GM10266 (cell line): ENCODE data around the gene WDFY4.
A peak's percentile ranks its signal among the peaks of the same experiment; 100 is the strongest.

Experiments used
- DNase-seq: peaks from one replicate; pipeline ENCODE4 v3.0.0; 2012; ENCODE audit errors: extremely low spot score
- TF ChIP-seq, protein P1 (sequence below): IDR thresholded peaks from 2 replicates; pipeline ENCODE4 v1.5.1; 2012; ENCODE audit warnings: mild to moderate bottlenecking, low read depth; ENCODE audit not compliant: control insufficient read depth, insufficient read depth; ENCODE audit errors: missing control alignments

WDFY4 gene

DNA sequence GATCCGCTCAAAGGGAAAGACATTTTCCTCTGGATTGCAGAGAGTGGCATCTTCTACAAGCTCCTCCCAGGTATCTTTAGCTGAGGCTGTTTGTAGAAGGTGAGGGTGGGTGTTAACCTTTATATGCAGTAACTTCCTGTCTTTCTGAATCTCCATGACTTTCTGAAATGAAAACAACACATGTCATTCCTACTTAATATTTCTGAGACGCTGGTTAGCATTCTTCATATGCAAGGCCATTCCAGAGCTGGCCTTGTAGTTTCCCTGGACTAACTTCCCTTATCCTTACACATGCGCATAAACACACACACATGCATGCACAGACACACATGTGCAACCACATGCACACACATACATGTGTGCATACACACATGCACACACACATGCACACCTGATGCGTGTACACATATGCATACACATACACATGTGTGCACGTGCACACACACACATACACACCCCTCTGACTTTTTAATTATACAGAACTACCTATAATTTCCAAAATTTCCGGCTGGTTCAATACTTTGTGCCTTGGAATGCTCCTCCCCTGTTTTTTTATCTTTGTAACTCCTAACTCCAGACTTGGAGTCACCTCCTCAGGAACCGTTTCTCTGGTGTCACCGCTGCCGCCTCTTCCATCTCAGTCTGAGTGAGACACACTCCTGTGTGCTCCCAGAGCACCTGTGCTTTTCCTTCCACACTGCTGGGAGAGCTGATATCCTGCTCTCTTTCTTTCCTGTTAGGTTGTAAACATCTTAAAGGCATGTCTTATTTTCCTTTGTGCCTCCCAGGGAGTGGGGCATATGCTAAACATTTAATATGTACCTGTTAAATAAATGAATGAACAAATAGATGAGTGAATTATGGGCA, 199.7 kb downstream of the WDFY4 start:
- DNase-seq = no peak
- TF ChIP-seq, protein P1, sequence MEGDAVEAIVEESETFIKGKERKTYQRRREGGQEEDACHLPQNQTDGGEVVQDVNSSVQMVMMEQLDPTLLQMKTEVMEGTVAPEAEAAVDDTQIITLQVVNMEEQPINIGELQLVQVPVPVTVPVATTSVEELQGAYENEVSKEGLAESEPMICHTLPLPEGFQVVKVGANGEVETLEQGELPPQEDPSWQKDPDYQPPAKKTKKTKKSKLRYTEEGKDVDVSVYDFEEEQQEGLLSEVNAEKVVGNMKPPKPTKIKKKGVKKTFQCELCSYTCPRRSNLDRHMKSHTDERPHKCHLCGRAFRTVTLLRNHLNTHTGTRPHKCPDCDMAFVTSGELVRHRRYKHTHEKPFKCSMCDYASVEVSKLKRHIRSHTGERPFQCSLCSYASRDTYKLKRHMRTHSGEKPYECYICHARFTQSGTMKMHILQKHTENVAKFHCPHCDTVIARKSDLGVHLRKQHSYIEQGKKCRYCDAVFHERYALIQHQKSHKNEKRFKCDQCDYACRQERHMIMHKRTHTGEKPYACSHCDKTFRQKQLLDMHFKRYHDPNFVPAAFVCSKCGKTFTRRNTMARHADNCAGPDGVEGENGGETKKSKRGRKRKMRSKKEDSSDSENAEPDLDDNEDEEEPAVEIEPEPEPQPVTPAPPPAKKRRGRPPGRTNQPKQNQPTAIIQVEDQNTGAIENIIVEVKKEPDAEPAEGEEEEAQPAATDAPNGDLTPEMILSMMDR = no peak

DNA sequence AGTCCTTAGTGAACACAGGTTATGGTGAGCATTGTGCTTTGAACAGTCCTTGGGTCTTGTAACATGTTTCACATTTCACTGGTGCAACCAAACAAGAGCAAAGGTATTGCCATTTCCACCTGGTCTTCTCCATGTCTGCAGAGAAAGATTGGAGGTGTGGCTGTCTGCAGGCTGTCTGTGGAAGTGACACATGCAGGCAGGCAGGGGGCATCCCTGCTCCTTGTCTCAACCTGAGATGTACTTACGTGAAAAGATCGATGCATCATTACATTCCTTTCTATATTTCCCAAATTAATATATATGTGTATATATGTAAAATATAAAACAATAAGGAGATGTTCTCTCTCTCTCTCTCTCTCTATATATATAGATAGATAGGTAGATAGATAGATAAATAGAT, 200.7 kb downstream of the WDFY4 start:
- no peak for DNase-seq
- TF ChIP-seq, protein P1 = peak; percentile 3

DNA sequence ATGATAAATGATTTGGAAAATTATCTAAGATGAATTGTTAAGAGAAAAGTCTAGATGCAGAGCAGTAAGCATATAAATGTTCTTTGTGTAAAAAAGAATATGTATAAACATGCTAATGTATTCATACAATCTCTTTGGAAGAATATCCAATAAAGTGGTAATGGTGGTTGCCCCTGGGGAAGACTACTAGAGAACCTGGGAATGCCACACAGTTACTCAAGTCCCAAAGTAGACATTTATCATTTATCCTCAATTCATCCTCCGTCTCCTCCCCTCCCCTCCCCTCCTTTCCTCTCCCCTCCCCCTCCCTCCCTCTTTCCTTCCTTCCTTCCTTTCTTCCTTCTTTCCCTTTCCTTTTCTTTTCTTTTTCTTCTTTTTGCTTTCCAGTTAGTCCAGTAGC, 203.3 kb downstream of the WDFY4 start:
- DNase-seq = no peak
- TF ChIP-seq, protein P1 = no peak

DNA sequence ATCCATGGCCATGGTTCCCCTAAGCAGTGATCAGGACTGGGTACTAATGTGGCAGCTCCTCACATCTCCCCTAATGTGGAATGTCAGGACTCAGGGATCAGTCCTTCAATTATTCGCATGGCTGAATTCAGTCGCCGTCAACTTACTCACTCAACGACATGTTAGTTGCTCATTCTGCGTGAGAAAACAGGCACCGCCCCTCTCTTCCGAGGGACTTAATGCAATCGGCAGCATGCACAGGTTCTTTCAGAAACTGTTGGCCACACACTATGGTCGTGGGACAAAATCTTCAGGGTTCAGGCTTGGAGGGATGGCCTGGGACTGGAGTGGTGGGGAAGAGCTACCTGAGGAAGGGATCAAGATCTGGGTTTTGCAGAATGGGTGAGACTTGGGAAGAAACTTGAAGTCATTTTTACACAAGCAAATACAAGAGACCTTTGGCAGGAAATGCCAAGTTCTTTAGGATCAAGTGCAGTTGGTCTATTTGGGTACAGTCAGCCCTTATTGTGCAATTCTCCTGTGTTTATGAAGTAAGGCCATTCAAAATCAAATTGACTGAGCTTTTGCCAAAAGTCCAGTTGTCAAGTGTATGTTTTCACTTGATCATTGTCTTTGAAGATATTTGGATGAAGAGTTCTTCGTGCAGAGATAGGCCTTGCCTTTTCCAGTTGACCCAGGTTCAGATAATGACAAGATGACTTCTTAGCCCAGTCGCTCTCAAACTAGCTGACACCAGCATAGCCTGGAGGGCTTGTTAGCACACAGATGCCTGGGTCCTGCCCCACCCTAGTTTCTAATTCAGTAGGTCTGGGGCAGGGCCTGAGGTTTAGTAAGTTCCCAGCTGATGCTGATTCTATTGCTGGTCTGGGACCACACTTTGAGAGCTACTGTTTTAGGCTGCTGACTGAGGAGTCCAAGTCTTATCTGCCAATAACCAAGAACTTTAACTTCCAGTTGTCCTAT, 206.5 kb downstream of the WDFY4 start:
- TF ChIP-seq, protein P1 = no peak
- no peak for DNase-seq

DNA sequence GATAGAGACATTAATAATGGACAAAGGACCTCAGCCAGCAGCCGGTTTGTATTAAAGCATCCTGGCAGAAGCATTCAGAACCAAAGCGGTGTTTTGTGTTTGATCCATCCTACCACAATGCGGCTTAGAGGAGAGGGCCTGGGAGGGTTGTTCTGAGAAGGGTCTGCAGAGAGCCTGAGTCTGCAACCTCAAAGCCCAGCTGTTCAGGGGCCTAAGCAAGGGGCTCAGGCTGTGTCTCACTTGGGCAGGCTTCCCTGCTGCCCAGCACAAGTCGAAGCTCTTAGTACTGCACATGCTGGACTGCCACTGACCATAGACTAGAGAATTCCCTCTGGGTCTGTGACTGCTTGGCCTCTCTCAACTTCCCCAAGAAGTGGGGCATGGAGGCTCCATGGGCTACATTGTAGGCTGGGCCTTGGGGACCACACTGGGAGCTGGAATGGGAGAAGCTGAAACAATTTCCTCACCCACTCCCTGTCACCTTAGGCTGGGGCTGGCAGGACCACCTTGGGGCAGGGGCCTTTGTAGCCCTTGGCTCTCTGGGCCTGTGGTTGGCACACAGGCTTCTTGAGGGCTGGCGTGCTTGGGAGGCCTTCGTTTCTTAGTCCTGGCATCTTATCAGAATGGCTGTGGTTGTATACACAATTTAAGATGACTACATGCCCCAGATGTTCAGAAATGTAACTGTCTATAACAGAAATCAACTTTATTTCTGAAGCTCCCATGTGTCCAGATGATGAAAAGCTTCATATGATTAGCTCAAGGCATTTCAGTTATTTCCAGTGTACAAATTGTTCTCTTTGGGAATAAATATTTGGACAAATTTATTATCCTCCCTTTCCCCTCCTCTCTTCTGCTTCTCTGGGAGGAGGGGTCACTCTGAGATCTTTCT, 210.5 kb downstream of the WDFY4 start:
- no peak for DNase-seq
- TF ChIP-seq, protein P1 = no peak

DNA sequence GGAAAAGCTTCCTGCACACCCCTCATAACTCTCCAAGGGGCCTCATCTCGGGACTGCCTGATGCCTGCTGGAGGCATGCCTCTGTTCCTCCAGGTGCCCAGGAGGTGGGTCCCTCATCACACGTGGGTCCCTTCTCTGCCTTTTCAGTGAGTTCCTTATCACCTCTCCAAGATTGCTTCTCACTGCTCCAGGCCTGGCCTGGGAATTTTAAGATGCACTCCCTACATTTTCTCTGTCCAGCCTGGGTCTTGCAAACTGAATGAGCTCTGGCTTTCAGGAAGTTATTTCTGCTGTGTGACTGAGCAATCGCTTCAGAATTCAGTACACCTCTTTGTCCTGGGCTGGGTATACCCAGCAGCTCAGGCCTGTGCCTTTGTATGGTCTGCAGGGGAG, 211.1 kb downstream of the WDFY4 start:
- no peak for DNase-seq
- TF ChIP-seq, protein P1 = no peak
